Measurements from ENCODE around the gene MARS1. TPM values are rescaled to one million over a fixed set of nuclear protein-coding genes. Genes with fewer than 3 reads are reported as not detected.

MARS1 gene
- total and polyA plus RNA-seq, 7 donors, result 41.2 to 97.4 (median 83.6) TPM

- peak overlapping the region; percentile 96 for H3K4me3 ChIP-seq
- H3K4me1 ChIP-seq, result peaks cover 30% of the 10 kb centered on the region
- peak overlapping the region; percentile 100 for H3K27ac ChIP-seq
- intact Hi-C loops (cut with DNase I), result loop anchor here in 1 of 2 donors (5.0 kb wide), 1 partner anchor 37 kb away; the partner anchor contains the start of gene MARS1
- TF ChIP-seq CTCF (IDR thresholded peaks at IDR 0.05), result no peak
- no peaks in the 10 kb centered on the region for H3K27me3 ChIP-seq (ENCODE audit: insufficient read depth in 3 of 3, low read length in 2 of 3)
- WGBS, 3 donors, result 61 to 72% (median 65%) methylated on average over 14 of the region's 14 CpGs
- H3K9me3 ChIP-seq, result no peaks in the 10 kb centered on the region
- no peak for ATAC-seq
- H3K36me3 ChIP-seq (ENCODE audit: insufficient read depth in 1 of 2, low read depth in 1 of 2), result peaks cover 2 to 50% of the 10 kb centered on the region in 2 donors
- DNase-seq, result no peak
Observed at GRCh38 chr12:57523706-57524614, 36.1 kb downstream of the MARS1 start.

GRCh38 chr12:57524814-57525614 lies 37.1 kb downstream of the MARS1 start:
- no peaks in the 10 kb centered on the region for H3K27me3 ChIP-seq (ENCODE audit: insufficient read depth in 3 of 3, low read length in 2 of 3)
- peak in 1 of 2 donors; percentile 53 for DNase-seq
- H3K27ac ChIP-seq, result no peak overlapping the region
- H3K4me1 ChIP-seq, result peaks cover 25% of the 10 kb centered on the region
- no peaks in the 10 kb centered on the region for H3K9me3 ChIP-seq
- H3K36me3 ChIP-seq (ENCODE audit: insufficient read depth in 1 of 2, low read depth in 1 of 2), result peaks cover 2 to 61% of the 10 kb centered on the region in 2 donors
- H3K4me3 ChIP-seq, result peak overlapping the region; percentile 96
- no peak for TF ChIP-seq CTCF (IDR thresholded peaks at IDR 0.05)
- ATAC-seq, result no peak
- intact Hi-C loops (cut with DNase I), result loop anchor here in 1 of 2 donors (5.0 kb wide), 1 partner anchor 38 kb away; the partner anchor contains the start of gene MARS1
- 48 to 58% (median 53%) methylated on average over 9 to 11 of the region's 11 CpGs for WGBS, 3 donors

- Histone ChIP-seq H3K4me3 (no peak overlapping the region), H3K9me3 (no peaks in the 10 kb centered on the region), H3K27ac (no peak overlapping the region), H3K4me1 (peaks cover 25% of the 10 kb centered on the region), H3K27me3 (ENCODE audit: insufficient read depth in 3 of 3, low read length in 2 of 3) (no peaks in the 10 kb centered on the region), H3K36me3 (ENCODE audit: insufficient read depth in 1 of 2, low read depth in 1 of 2) (peaks cover 4 to 69% of the 10 kb centered on the region in 2 donors)
- intact Hi-C loops (cut with DNase I), result no loop called here
- 75 to 79% (median 79%) methylated on average over 16 of the region's 16 CpGs for WGBS, 3 donors
- DNase-seq (no peak), ATAC-seq (no peak)
- TF ChIP-seq CTCF (IDR thresholded peaks at IDR 0.05), result no peak
Observed at GRCh38 chr12:57525615-57526383, 37.9 kb downstream of the MARS1 start.

- no peak overlapping the region for H3K27ac ChIP-seq
- no peaks in the 10 kb centered on the region for H3K27me3 ChIP-seq (ENCODE audit: insufficient read depth in 3 of 3, low read length in 2 of 3)
- no peak for ATAC-seq
- H3K4me1 ChIP-seq, result peaks cover 17% of the 10 kb centered on the region
- 66 to 82% (median 74%) methylated on average over 3 to 4 of the region's 4 CpGs for WGBS, 3 donors
- TF ChIP-seq CTCF (IDR thresholded peaks at IDR 0.05), result no peak
- intact Hi-C loops (cut with DNase I), result no loop called here
- no peak for DNase-seq
- H3K36me3 ChIP-seq (ENCODE audit: insufficient read depth in 1 of 2, low read depth in 1 of 2), result peaks cover 4 to 77% of the 10 kb centered on the region in 2 donors
- no peak overlapping the region for H3K4me3 ChIP-seq
- H3K9me3 ChIP-seq, result no peaks in the 10 kb centered on the region
Observed at GRCh38 chr12:57526477-57527126, 38.7 kb downstream of the MARS1 start.

All from psoas muscle (tissue), 8 donors.